HCT116 (cell line): ENCODE results near the gene KRTAP4-4. TPM values are rescaled to one million over a fixed set of nuclear protein-coding genes. Genes with fewer than 3 reads are reported as not detected.

ENCODE experiments used
- ATAC-seq: fragments of 200-7000 bp; cut with Tn5 transposase; 2 replicates; pipeline ENCODE4 v1.9.1; 2020; ENCODE audit warnings: mild to moderate bottlenecking, moderate library complexity
- BruUV-seq: library from RNA; stranded (reverse); fragments of 400-500 nt; replicated peaks from 2 replicates; lab custom pipeline; 2021; lab: Mats Ljungman, UMichigan
- CTCF ChIA-PET: fragments of 300-600 bp; sonication (Branson Sonifier 250); formaldehyde crosslinking; loops from one replicate; lab custom pipeline; 2021; ENCODE audit warnings: antibody characterized with exemption; lab: Charles Lee
- POLR2A ChIA-PET: fragments of 300-600, 350-600 bp; sonication (Branson Sonifier 250); formaldehyde crosslinking; loops from one replicate; lab custom pipeline; 2021; ENCODE audit warnings: antibody characterized with exemption; lab: Charles Lee
- RAD21 ChIA-PET, 2 experiments: fragments of 300-600 bp; sonication (Branson Sonifier 250); formaldehyde crosslinking; loops; one replicate each; lab custom pipeline; 2023; ENCODE audit warnings: low total read pairs in 2 of 2; ENCODE audit not compliant: uncharacterized antibody in 2 of 2, unreplicated experiment in 2 of 2, low non-redundant PET in 1 of 2; lab: Charles Lee
- DNase-seq: peaks from one replicate; pipeline ENCODE4 v3.0.0-alpha.2; 2010; ENCODE audit warnings: low read depth, low spot score
- H2AFZ ChIP-seq: fragments of 200-600 bp; shearing (Covaris generic), sonication (generic); 2 replicates; pipeline ENCODE4 v1.6.1; 2017; ENCODE audit warnings: low read depth, mixed run types, mixed read lengths, antibody characterized with exemption, low read length; ENCODE audit not compliant: poor library complexity, severe bottlenecking
- H3K27ac ChIP-seq: 2 replicates; pipeline ENCODE4 v1.5.1; 2012; ENCODE audit warnings: low read depth, low read length
- H3K27me3 ChIP-seq: fragments of 200-600 bp; sonication (generic); 2 replicates; pipeline ENCODE4 v1.6.1; 2016; ENCODE audit warnings: mixed run types, low read length, mixed read lengths; ENCODE audit not compliant: insufficient read depth
- H3K36me3 ChIP-seq, 2 experiments: fragments of 200-500 bp in 1 of 2; fragments of 200-600 bp in 1 of 2; sonication (Bioruptor generic) in 1 of 2; sonication (generic) in 1 of 2; 2 replicates each; pipeline versions ENCODE4 v1.5.1 to v1.6.1; 2014 to 2016; ENCODE audit warnings: low read length in 2 of 2, inconsistent platforms in 1 of 2, mixed read lengths in 1 of 2, mixed run types in 1 of 2; ENCODE audit not compliant: insufficient read depth in 2 of 2, control insufficient read depth in 1 of 2
- H3K4me1 ChIP-seq, 2 experiments: fragments of 200-600 bp in 1 of 2; sonication (generic) in 1 of 2; 2 replicates each; pipeline versions ENCODE4 v1.5.1 to v1.6.1; 2012 to 2017; ENCODE audit warnings: low read length in 2 of 2, inconsistent platforms in 1 of 2, mild to moderate bottlenecking in 1 of 2, mixed read lengths in 1 of 2, mixed run types in 1 of 2, moderate library complexity in 1 of 2; ENCODE audit not compliant: insufficient read depth in 2 of 2, control insufficient read depth in 1 of 2
- H3K4me2 ChIP-seq: fragments of 200-600 bp; sonication (generic); 2 replicates; pipeline ENCODE4 v1.6.1; 2017; ENCODE audit warnings: mixed run types, low read length, mixed read lengths
- H3K4me3 ChIP-seq, 2 experiments: fragments of 200-600 bp in 1 of 2; sonication (generic) in 1 of 2; replicated peaks in 1 of 2; 2 replicates each; pipeline ENCODE4 v1.5.1; 2011 to 2016; ENCODE audit warnings: low read length in 2 of 2, control low read depth in 1 of 2, low read depth in 1 of 2, mild to moderate bottlenecking in 1 of 2, mixed read lengths in 1 of 2, mixed run types in 1 of 2
- H3K79me2 ChIP-seq: fragments of 200-600 bp; sonication (generic); 2 replicates; pipeline ENCODE4 v1.6.1; 2017; ENCODE audit warnings: mild to moderate bottlenecking, mixed run types, low read length, moderate library complexity, mixed read lengths; ENCODE audit not compliant: insufficient read depth
- H3K9ac ChIP-seq: fragments of 200-600 bp; sonication (generic); 2 replicates; pipeline ENCODE4 v1.6.1; 2016; ENCODE audit warnings: low read length, mixed read lengths
- H3K9me2 ChIP-seq: fragments of 200-600 bp; sonication (generic), shearing (Covaris generic); 2 replicates; pipeline ENCODE4 v1.6.1; 2017; ENCODE audit warnings: mixed run types, mild to moderate bottlenecking, moderate library complexity; ENCODE audit not compliant: insufficient read depth
- H3K9me3 ChIP-seq, 2 experiments: fragments of 200-500 bp in 1 of 2; fragments of 200-600 bp in 1 of 2; sonication (Bioruptor generic) in 1 of 2; sonication (generic) in 1 of 2; 2 replicates each; pipeline ENCODE4 v1.6.1; 2014 to 2017; ENCODE audit warnings: low read length in 2 of 2, mixed read lengths in 2 of 2, inconsistent platforms in 1 of 2, low read depth in 1 of 2, mild to moderate bottlenecking in 1 of 2, mixed run types in 1 of 2, moderate library complexity in 1 of 2; ENCODE audit not compliant: control insufficient read depth in 1 of 2, insufficient read depth in 1 of 2
- H4K20me1 ChIP-seq: fragments of 200-600 bp; sonication (generic), shearing (Covaris generic); 2 replicates; pipeline ENCODE4 v1.6.1; 2017; ENCODE audit warnings: mixed run types, mild to moderate bottlenecking, moderate library complexity; ENCODE audit not compliant: insufficient read depth
- CBX3 ChIP-seq: IDR thresholded peaks from 2 replicates; pipeline ENCODE4 v1.6.1; 2012; ENCODE audit warnings: low read depth
- EGR1 ChIP-seq: IDR thresholded peaks from 2 replicates; pipeline ENCODE4 v1.6.1; 2012; ENCODE audit warnings: low read depth
- ELF1 ChIP-seq: IDR thresholded peaks from 2 replicates; pipeline ENCODE4 v1.6.1; 2012; ENCODE audit warnings: low read depth, borderline replicate concordance
- EZH2 ChIP-seq: fragments of 200-600 bp; sonication (generic); IDR thresholded peaks from 2 replicates; pipeline ENCODE4 v1.6.1; 2017; ENCODE audit warnings: antibody characterized with exemption, mixed run types
- EZH2phosphoT487 ChIP-seq: fragments of 200-600 bp; IDR thresholded peaks from 2 replicates; pipeline ENCODE4 v1.6.1; 2018; ENCODE audit warnings: antibody characterized with exemption, borderline replicate concordance
- FOSL1 ChIP-seq: IDR thresholded peaks from 2 replicates; pipeline ENCODE4 v1.6.1; 2012; ENCODE audit warnings: low read depth
- POLR2A ChIP-seq: IDR thresholded peaks from 2 replicates; pipeline ENCODE4 v1.7.0; 2011; ENCODE audit warnings: borderline replicate concordance; ENCODE audit not compliant: insufficient read depth, insufficient read length; ENCODE audit errors: extremely low read depth
- POLR2AphosphoS5 ChIP-seq: IDR thresholded peaks from 2 replicates; pipeline ENCODE4 v1.6.1; 2011; ENCODE audit warnings: mild to moderate bottlenecking, low read depth, low read length, moderate library complexity
- SRF ChIP-seq: IDR thresholded peaks from 2 replicates; pipeline ENCODE4 v1.6.1; 2012; ENCODE audit warnings: low read depth
- ZNF274 ChIP-seq: fragments of 200-500 bp; sonication (Bioruptor generic); IDR thresholded peaks from 2 replicates; pipeline ENCODE4 v1.6.1; 2014; ENCODE audit warnings: mild to moderate bottlenecking, low read depth, low read length, inconsistent platforms
- intact Hi-C: fragments of 100-400 bp; cut with micrococcal nuclease; formaldehyde crosslinking; loops from 2 replicates; pipeline ENCODE4 v1.10.0; 2022
- total RNA-seq: library from RNA; stranded (reverse); gene quantifications from one replicate; pipeline ENCODE4 v1.2.1, GENCODE V29; 2021; ENCODE audit not compliant: unreplicated experiment
- TF ChIP-seq, protein P1 (sequence below): IDR thresholded peaks from 2 replicates; pipeline ENCODE4 v1.6.1; 2012
- TF ChIP-seq, protein P2 (sequence below): IDR thresholded peaks from 2 replicates; pipeline ENCODE4 v1.6.1; 2012
- TF ChIP-seq, protein P3 (sequence below): IDR thresholded peaks from 2 replicates; pipeline ENCODE4 v1.6.1; 2011; ENCODE audit warnings: mild to moderate bottlenecking, low read length, moderate library complexity; ENCODE audit not compliant: insufficient replicate concordance; ENCODE audit errors: extremely low read depth

Gene KRTAP4-4
- total RNA-seq, 1 experiment from 2014 or later: not detected

GRCh38 chr17:41186872-41187271, 26.3 kb upstream of the KRTAP4-4 start:
- CTCF ChIA-PET: no interaction called here
- H3K79me2 ChIP-seq: no peaks in the 10 kb centered on the region

More at GRCh38 chr17:41186872-41187271, 26.3 kb upstream of the KRTAP4-4 start:
- TF ChIP-seq ELF1 (no peak), ZNF274 (no peak), CBX3 (no peak), EZH2phosphoT487 (no peak), EGR1 (no peak), SRF (no peak), POLR2A (no peak), POLR2AphosphoS5 (no peak), FOSL1 (no peak), EZH2 (no peak)
- TF ChIP-seq, protein P1, sequence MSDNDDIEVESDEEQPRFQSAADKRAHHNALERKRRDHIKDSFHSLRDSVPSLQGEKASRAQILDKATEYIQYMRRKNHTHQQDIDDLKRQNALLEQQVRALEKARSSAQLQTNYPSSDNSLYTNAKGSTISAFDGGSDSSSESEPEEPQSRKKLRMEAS: no peak
- TF ChIP-seq, protein P2, sequence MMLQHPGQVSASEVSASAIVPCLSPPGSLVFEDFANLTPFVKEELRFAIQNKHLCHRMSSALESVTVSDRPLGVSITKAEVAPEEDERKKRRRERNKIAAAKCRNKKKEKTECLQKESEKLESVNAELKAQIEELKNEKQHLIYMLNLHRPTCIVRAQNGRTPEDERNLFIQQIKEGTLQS: no peak
- TF ChIP-seq, protein P3, sequence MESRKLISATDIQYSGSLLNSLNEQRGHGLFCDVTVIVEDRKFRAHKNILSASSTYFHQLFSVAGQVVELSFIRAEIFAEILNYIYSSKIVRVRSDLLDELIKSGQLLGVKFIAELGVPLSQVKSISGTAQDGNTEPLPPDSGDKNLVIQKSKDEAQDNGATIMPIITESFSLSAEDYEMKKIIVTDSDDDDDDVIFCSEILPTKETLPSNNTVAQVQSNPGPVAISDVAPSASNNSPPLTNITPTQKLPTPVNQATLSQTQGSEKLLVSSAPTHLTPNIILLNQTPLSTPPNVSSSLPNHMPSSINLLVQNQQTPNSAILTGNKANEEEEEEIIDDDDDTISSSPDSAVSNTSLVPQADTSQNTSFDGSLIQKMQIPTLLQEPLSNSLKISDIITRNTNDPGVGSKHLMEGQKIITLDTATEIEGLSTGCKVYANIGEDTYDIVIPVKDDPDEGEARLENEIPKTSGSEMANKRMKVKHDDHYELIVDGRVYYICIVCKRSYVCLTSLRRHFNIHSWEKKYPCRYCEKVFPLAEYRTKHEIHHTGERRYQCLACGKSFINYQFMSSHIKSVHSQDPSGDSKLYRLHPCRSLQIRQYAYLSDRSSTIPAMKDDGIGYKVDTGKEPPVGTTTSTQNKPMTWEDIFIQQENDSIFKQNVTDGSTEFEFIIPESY: no peak
- ChIA-PET RAD21 (no interaction called here), POLR2A (no interaction called here)
- intact Hi-C loops: no loop called here
- DNase-seq (no peak), ATAC-seq (no peak)
- BruUV-seq: no TSS peak
- Histone ChIP-seq H4K20me1 (no peaks in the 10 kb centered on the region), H2AFZ (no peak overlapping the region), H3K36me3 (no peaks in the 10 kb centered on the region), H3K4me3 (no peak overlapping the region), H3K9me2 (no peaks in the 10 kb centered on the region), H3K4me1 (peaks cover 0 to 10% of the 10 kb centered on the region in 2 experiments; a peak in 1 of 4 replicates), H3K27ac (no peak overlapping the region), H3K4me2 (no peak overlapping the region), H3K9ac (no peak overlapping the region), H3K27me3 (no peaks in the 10 kb centered on the region), H3K9me3 (no peaks in the 10 kb centered on the region)
